H9 (cell line): Measurements from ENCODE around the gene CDX2. TPM values are rescaled to one million over a fixed set of nuclear protein-coding genes. Genes with fewer than 3 reads are reported as not detected.

ENCODE experiments used
- DNase-seq: peaks from one replicate; pipeline ENCODE4 v3.0.0-alpha.2; 2017
- H2AFZ ChIP-seq: one replicate; pipeline ENCODE4 v1.6.1; 2013; ENCODE audit warnings: mild to moderate bottlenecking, low read length, control low read depth, moderate library complexity
- H2AK5ac ChIP-seq: 2 replicates; pipeline ENCODE4 v1.6.1; 2013; ENCODE audit warnings: low read length, control low read depth, mixed read lengths; ENCODE audit not compliant: insufficient read length
- H2BK120ac ChIP-seq: one replicate; pipeline ENCODE4 v1.6.1; 2013; ENCODE audit warnings: low read depth, mild to moderate bottlenecking, low read length, control low read depth, inconsistent platforms; ENCODE audit not compliant: poor library complexity, severe bottlenecking
- H2BK12ac ChIP-seq: 2 replicates; pipeline ENCODE4 v1.6.1; 2013; ENCODE audit warnings: low read length, control low read depth, mixed read lengths, low read depth; ENCODE audit not compliant: insufficient read length
- H2BK15ac ChIP-seq: 2 replicates; pipeline ENCODE4 v1.6.1; 2013; ENCODE audit warnings: low read depth, low read length, control low read depth
- H2BK20ac ChIP-seq: one replicate; pipeline ENCODE4 v1.6.1; 2013; ENCODE audit warnings: low read depth, mild to moderate bottlenecking, low read length, control low read depth, inconsistent platforms; ENCODE audit not compliant: poor library complexity, severe bottlenecking
- H2BK5ac ChIP-seq: 2 replicates; pipeline ENCODE4 v1.6.1; 2013; ENCODE audit warnings: low read length, control low read depth, mixed read lengths; ENCODE audit not compliant: insufficient read length
- H3K14ac ChIP-seq: 2 replicates; pipeline ENCODE4 v1.6.1; 2013; ENCODE audit warnings: low read length, control low read depth; ENCODE audit not compliant: insufficient read depth
- H3K18ac ChIP-seq: 2 replicates; pipeline ENCODE4 v1.6.1; 2013; ENCODE audit warnings: low read depth, mild to moderate bottlenecking, mixed read lengths, low read length, control low read depth; ENCODE audit not compliant: insufficient read length
- H3K23ac ChIP-seq: 2 replicates; pipeline ENCODE4 v1.6.1; 2013; ENCODE audit warnings: low read length, control low read depth, mixed read lengths, low read depth; ENCODE audit not compliant: insufficient read length
- H3K23me2 ChIP-seq: 2 replicates; pipeline ENCODE4 v1.6.1; 2013; ENCODE audit warnings: low read depth, mild to moderate bottlenecking, mixed read lengths, low read length, control low read depth; ENCODE audit not compliant: insufficient read length, poor library complexity, severe bottlenecking
- H3K27ac ChIP-seq: 2 replicates; pipeline ENCODE4 v1.5.1; 2013; ENCODE audit warnings: low read length, control low read depth, mixed read lengths, low read depth; ENCODE audit not compliant: insufficient read length
- H3K27me3 ChIP-seq: 2 replicates; pipeline ENCODE4 v1.6.1; 2013; ENCODE audit warnings: low read length, control low read depth, inconsistent platforms; ENCODE audit not compliant: insufficient read depth
- H3K4ac ChIP-seq: 2 replicates; pipeline ENCODE4 v1.6.1; 2013; ENCODE audit warnings: low read depth, mild to moderate bottlenecking, control low read depth, inconsistent platforms, low read length, moderate library complexity
- H3K4me1 ChIP-seq: 2 replicates; pipeline ENCODE4 v1.6.1; 2013; ENCODE audit warnings: low read length, control low read depth, inconsistent platforms; ENCODE audit not compliant: insufficient read depth
- H3K4me2 ChIP-seq: 2 replicates; pipeline ENCODE4 v1.6.1; 2013; ENCODE audit warnings: low read length, control low read depth, mixed read lengths; ENCODE audit not compliant: insufficient read length, insufficient read depth
- H3K56ac ChIP-seq: 2 replicates; pipeline ENCODE4 v1.6.1; 2013; ENCODE audit warnings: low read depth, mild to moderate bottlenecking, mixed read lengths, low read length, control low read depth; ENCODE audit not compliant: insufficient read length
- H3K79me1 ChIP-seq: 2 replicates; pipeline ENCODE4 v1.6.1; 2013; ENCODE audit warnings: low read depth, mild to moderate bottlenecking, moderate library complexity, low read length, control low read depth, inconsistent platforms; ENCODE audit not compliant: insufficient read depth, poor library complexity, severe bottlenecking
- H3K79me2 ChIP-seq: 2 replicates; pipeline ENCODE4 v1.6.1; 2013; ENCODE audit warnings: low read length, control low read depth, inconsistent platforms; ENCODE audit not compliant: insufficient read depth
- H3K9ac ChIP-seq: 2 replicates; pipeline ENCODE4 v1.6.1; 2013; ENCODE audit warnings: low read length, control low read depth, mixed read lengths; ENCODE audit not compliant: insufficient read length; ENCODE audit errors: extremely low read depth
- H3K9me3 ChIP-seq: one replicate; pipeline ENCODE4 v1.6.1; 2013; ENCODE audit warnings: low read depth, low read length, inconsistent platforms; ENCODE audit not compliant: control insufficient read depth
- H3T11ph ChIP-seq: one replicate; pipeline ENCODE4 v1.6.1; 2013; ENCODE audit warnings: mild to moderate bottlenecking, low read length, control low read depth, inconsistent platforms
- H4K20me1 ChIP-seq: one replicate; pipeline ENCODE4 v1.6.1; 2013; ENCODE audit not compliant: control insufficient read depth, insufficient read length, insufficient read depth
- H4K5ac ChIP-seq: 2 replicates; pipeline ENCODE4 v1.6.1; 2013; ENCODE audit warnings: low read depth, mild to moderate bottlenecking, mixed read lengths, low read length, control low read depth; ENCODE audit not compliant: insufficient read length
- H4K8ac ChIP-seq: replicated peaks from 2 replicates; pipeline ENCODE4 v1.6.1; 2013; ENCODE audit warnings: low read length, control low read depth, mixed read lengths, low read depth; ENCODE audit not compliant: insufficient read length
- H4K91ac ChIP-seq: 2 replicates; pipeline ENCODE4 v1.6.1; 2013; ENCODE audit warnings: low read depth, mild to moderate bottlenecking, moderate library complexity, mixed read lengths, low read length, control low read depth; ENCODE audit not compliant: insufficient read length
- H3K27ac Mint-ChIP-seq, 3 experiments: 2 replicates in 2 of 3; 3 replicates in 1 of 3; pipeline ENCODE4 v1.8.0; 2020 to 2021; ENCODE audit warnings: mixed read lengths in 3 of 3, mild to moderate bottlenecking in 1 of 3, moderate library complexity in 1 of 3
- H3K27me3 Mint-ChIP-seq: 2 replicates; pipeline ENCODE4 v1.8.0; 2021; ENCODE audit warnings: low read depth, mild to moderate bottlenecking, moderate library complexity, mixed read lengths
- H3K36me3 Mint-ChIP-seq, 3 experiments: 2 replicates in 2 of 3; 3 replicates in 1 of 3; pipeline ENCODE4 v1.8.0; 2020 to 2021; ENCODE audit warnings: low read depth in 3 of 3, mixed read lengths in 3 of 3; ENCODE audit not compliant: insufficient read depth in 1 of 3
- H3K4me1 Mint-ChIP-seq, 2 experiments: 2 replicates each; pipeline ENCODE4 v1.8.0; 2020; ENCODE audit warnings: mixed read lengths in 2 of 2
- H3K4me3 Mint-ChIP-seq, 2 experiments: 2 replicates in 1 of 2; 3 replicates in 1 of 2; pipeline ENCODE4 v1.8.0; 2020 to 2021; ENCODE audit warnings: mild to moderate bottlenecking in 2 of 2, mixed read lengths in 2 of 2, moderate library complexity in 1 of 2
- H3K9me3 Mint-ChIP-seq, 2 experiments: 2 replicates in 1 of 2; 3 replicates in 1 of 2; pipeline ENCODE4 v1.8.0; 2020; ENCODE audit warnings: mild to moderate bottlenecking in 2 of 2, mixed read lengths in 2 of 2, moderate library complexity in 1 of 2
- WGBS: extraction: QIAGEN DNeasy Blood & Tissue Kit; methylation state at CpG from one replicate; pipeline ENCODE4 v1.1.7; 2013; ENCODE audit warnings: missing lambda C conversion rate, low lambda C conversion rate, mixed read lengths; ENCODE audit not compliant: insufficient read length; ENCODE audit errors: extremely low coverage; 5-methylcytosine and 5-hydroxymethylcytosine counted together
- total RNA-seq: library from RNA; stranded (reverse); gene quantifications from 2 replicates; pipeline ENCODE4 v1.2.1, GENCODE V29; 2021
- TF ChIP-seq, protein P1 (sequence below): fragments of 200-600 bp; sonication (generic); conservative IDR thresholded peaks from 3 replicates; pipeline ENCODE4 v1.8.0; 2021; ENCODE audit warnings: antibody characterized with exemption, mild to moderate bottlenecking

CDX2 gene
- total RNA-seq, 1 experiment from 2014 or later: not detected

DNA sequence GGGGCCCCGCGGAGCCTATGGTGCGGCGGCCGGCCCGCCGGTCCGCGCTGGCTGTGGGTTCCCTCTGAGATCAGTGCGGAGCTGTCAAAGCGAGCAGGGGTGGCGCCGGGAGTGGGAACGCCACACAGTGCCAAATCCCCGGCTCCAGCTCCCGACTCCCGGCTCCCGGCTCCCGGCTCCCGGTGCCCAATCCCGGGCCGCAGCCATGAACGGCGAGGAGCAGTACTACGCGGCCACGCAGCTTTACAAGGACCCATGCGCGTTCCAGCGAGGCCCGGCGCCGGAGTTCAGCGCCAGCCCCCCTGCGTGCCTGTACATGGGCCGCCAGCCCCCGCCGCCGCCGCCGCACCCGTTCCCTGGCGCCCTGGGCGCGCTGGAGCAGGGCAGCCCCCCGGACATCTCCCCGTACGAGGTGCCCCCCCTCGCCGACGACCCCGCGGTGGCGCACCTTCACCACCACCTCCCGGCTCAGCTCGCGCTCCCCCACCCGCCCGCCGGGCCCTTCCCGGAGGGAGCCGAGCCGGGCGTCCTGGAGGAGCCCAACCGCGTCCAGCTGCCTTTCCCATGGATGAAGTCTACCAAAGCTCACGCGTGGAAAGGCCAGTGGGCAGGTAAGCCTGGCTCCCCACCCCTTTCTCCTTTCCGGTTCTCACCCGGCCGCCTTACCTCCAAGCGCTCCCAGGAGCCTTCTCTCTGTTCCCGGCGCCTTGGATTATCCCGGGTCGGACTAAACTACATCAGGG is 49.0 kb downstream of the CDX2 start, which contains the start of gene PDX1:
Gene PDX1, plus strand, starts transcription at position 67 of the 743 bp plus-strand sequence. Its CDS starts 139 bp downstream, at position 206.
- H2BK120ac ChIP-seq: no peak within 1 kb of the TSS
- WGBS: no CpG with 5 or more reads among the region's 76 CpGs
- H3K18ac ChIP-seq: no peak within 1 kb of the TSS
- H3K27me3 ChIP-seq: peaks cover 97% of the 10 kb centered on the region
- H3K79me1 ChIP-seq: no peaks in the 10 kb centered on the region
- no peak within 1 kb of the TSS for H4K8ac ChIP-seq
- H3K56ac ChIP-seq: no peak within 1 kb of the TSS
- H3K9me3 ChIP-seq: no peaks in the 10 kb centered on the region
- H2AFZ ChIP-seq: no peak within 1 kb of the TSS
- H2BK20ac ChIP-seq: no peak within 1 kb of the TSS
- H3K23me2 ChIP-seq: no peaks in the 10 kb centered on the region
- DNase-seq: peak; percentile 80
- no peak within 1 kb of the TSS for H3K14ac ChIP-seq
- H3K9me3 Mint-ChIP-seq: peaks cover 11 to 16% of the 10 kb centered on the region in 2 experiments; a peak in 4 of 5 replicates
- peak within 1 kb of the TSS; percentile 37 to 70 for H3K4me3 Mint-ChIP-seq
- no peak within 1 kb of the TSS for H3K9ac ChIP-seq
- H3K27me3 Mint-ChIP-seq: peaks cover 99% of the 10 kb centered on the region
- H3K36me3 Mint-ChIP-seq: peaks cover 0 to 2% (median 0%) of the 10 kb centered on the region in 3 experiments; a peak in 1 of 7 replicates
- H3K23ac ChIP-seq: no peak within 1 kb of the TSS
- H3K27ac ChIP-seq: no peak within 1 kb of the TSS
- no peak within 1 kb of the TSS for H2AK5ac ChIP-seq
- no peak within 1 kb of the TSS for H2BK15ac ChIP-seq
- no peak within 1 kb of the TSS for H2BK12ac ChIP-seq
- no peak within 1 kb of the TSS for H4K91ac ChIP-seq
- no peaks in the 10 kb centered on the region; the same call in 1 of the 2 replicates for H3K4me1 ChIP-seq
- H3K4me2 ChIP-seq: peak within 1 kb of the TSS; percentile 5
- H2BK5ac ChIP-seq: no peak within 1 kb of the TSS
- H3T11ph ChIP-seq: no peak within 1 kb of the TSS
- H3K4ac ChIP-seq: no peak within 1 kb of the TSS
- H3K27ac Mint-ChIP-seq: no peak within 1 kb of the TSS
- no peak within 1 kb of the TSS for H4K5ac ChIP-seq
- H3K79me2 ChIP-seq: no peaks in the 10 kb centered on the region
- H4K20me1 ChIP-seq: peaks cover 6% of the 10 kb centered on the region
- TF ChIP-seq, protein P1, sequence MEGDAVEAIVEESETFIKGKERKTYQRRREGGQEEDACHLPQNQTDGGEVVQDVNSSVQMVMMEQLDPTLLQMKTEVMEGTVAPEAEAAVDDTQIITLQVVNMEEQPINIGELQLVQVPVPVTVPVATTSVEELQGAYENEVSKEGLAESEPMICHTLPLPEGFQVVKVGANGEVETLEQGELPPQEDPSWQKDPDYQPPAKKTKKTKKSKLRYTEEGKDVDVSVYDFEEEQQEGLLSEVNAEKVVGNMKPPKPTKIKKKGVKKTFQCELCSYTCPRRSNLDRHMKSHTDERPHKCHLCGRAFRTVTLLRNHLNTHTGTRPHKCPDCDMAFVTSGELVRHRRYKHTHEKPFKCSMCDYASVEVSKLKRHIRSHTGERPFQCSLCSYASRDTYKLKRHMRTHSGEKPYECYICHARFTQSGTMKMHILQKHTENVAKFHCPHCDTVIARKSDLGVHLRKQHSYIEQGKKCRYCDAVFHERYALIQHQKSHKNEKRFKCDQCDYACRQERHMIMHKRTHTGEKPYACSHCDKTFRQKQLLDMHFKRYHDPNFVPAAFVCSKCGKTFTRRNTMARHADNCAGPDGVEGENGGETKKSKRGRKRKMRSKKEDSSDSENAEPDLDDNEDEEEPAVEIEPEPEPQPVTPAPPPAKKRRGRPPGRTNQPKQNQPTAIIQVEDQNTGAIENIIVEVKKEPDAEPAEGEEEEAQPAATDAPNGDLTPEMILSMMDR: no peak
- H3K4me1 Mint-ChIP-seq: peaks cover 25 to 44% of the 10 kb centered on the region in 2 experiments
